H1 (cell line): ENCODE measurements around the gene ASB7.

Source experiments
- EP300 ChIP-seq, 2 experiments: IDR thresholded peaks; 1 replicate in 1 of 2; 2 replicates in 1 of 2; pipeline ENCODE4 v1.6.1; 2011 to 2012; ENCODE audit warnings: low read depth in 2 of 2, low read length in 2 of 2, mild to moderate bottlenecking in 2 of 2, borderline replicate concordance in 1 of 2, inconsistent platforms in 1 of 2, moderate library complexity in 1 of 2
- FOSL1 ChIP-seq: IDR thresholded peaks from 2 replicates; pipeline ENCODE4 v1.6.1; 2011; ENCODE audit warnings: mild to moderate bottlenecking, low read depth, low read length, moderate library complexity; ENCODE audit not compliant: insufficient read depth
- GABPA ChIP-seq: IDR thresholded peaks from 2 replicates; pipeline ENCODE4 v1.6.1; 2011; ENCODE audit warnings: mild to moderate bottlenecking, low read length, moderate library complexity, borderline replicate concordance; ENCODE audit not compliant: insufficient read depth
- RFX5 ChIP-seq: IDR thresholded peaks from 2 replicates; pipeline ENCODE4 v1.6.1; 2011; ENCODE audit warnings: low read depth, low read length, improper control_type of control experiment, borderline replicate concordance
- SIN3A ChIP-seq, 2 experiments: IDR thresholded peaks in 1 of 2; conservative IDR thresholded peaks in 1 of 2; 2 replicates each; pipeline ENCODE4 v1.6.1; 2011 to 2012; ENCODE audit warnings: low read length in 2 of 2, improper control_type of control experiment in 1 of 2, low read depth in 1 of 2, mild to moderate bottlenecking in 1 of 2
- TF ChIP-seq, protein P1 (sequence below), 3 experiments: IDR thresholded peaks; 1 replicate in 2 of 3; 2 replicates in 1 of 3; pipeline versions ENCODE4 v1.5.1 to v1.6.1; 2011; ENCODE audit warnings: low read length in 3 of 3, mild to moderate bottlenecking in 3 of 3, inconsistent platforms in 2 of 3, low read depth in 1 of 3, moderate library complexity in 1 of 3; ENCODE audit not compliant: insufficient read depth in 1 of 3; ENCODE audit errors: control extremely low read depth in 1 of 3

DNA sequence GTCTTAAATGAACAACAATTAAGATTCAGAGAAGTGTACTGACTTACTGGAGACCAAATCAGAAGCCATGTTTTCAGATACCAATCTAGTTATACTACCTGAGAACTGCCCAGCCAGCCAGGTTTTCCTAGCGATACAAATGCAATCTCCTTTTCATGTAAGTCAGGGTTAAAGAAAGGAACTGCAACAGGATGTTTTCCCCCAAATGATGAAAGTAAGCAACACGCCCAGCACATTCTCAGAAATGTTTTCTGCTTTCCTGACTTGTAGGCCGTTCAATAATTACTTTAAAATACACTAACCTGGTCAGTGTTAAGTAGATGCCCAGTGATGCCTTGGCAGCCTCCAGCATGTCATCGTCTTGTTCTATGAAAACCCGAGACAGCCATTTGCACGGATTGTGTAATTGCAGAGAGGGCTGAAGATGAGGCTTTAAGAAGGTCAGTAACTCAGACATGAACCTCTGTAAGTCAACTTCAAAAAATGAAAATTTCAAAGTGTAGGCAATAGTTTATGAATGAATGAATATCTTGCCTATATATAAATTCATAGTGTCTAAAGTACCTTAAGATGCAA, 30.7 kb upstream of the ASB7 start:
- no peak for TF ChIP-seq GABPA
- no peak for TF ChIP-seq FOSL1
- no peak for TF ChIP-seq EP300 (IDR thresholded peaks at IDR 0.05; ENCODE audit: borderline replicate concordance in 1 of 2, low read depth in 2 of 2, low read length in 2 of 2)
- TF ChIP-seq RFX5 = no peak
- TF ChIP-seq, protein P1, sequence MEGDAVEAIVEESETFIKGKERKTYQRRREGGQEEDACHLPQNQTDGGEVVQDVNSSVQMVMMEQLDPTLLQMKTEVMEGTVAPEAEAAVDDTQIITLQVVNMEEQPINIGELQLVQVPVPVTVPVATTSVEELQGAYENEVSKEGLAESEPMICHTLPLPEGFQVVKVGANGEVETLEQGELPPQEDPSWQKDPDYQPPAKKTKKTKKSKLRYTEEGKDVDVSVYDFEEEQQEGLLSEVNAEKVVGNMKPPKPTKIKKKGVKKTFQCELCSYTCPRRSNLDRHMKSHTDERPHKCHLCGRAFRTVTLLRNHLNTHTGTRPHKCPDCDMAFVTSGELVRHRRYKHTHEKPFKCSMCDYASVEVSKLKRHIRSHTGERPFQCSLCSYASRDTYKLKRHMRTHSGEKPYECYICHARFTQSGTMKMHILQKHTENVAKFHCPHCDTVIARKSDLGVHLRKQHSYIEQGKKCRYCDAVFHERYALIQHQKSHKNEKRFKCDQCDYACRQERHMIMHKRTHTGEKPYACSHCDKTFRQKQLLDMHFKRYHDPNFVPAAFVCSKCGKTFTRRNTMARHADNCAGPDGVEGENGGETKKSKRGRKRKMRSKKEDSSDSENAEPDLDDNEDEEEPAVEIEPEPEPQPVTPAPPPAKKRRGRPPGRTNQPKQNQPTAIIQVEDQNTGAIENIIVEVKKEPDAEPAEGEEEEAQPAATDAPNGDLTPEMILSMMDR (IDR thresholded peaks at IDR 0.05; ENCODE audit: control extremely low read depth in 1 of 3, insufficient read depth in 1 of 3, low read depth in 1 of 3, low read length in 3 of 3) = no peak
- TF ChIP-seq SIN3A (conservative IDR thresholded peaks at IDR 0.05 in 1 of 2, IDR thresholded peaks at IDR 0.05 in 1 of 2; ENCODE audit: low read depth in 1 of 2, low read length in 2 of 2) = no peak
